ENCODE results near the gene DLG2.

DLG2 gene

GRCh38 chr11:84855508-84856245 lies 771.5 kb downstream of the DLG2 start:
- no peaks in the 10 kb centered on the region for H3K4me1 ChIP-seq (ENCODE audit: insufficient read depth, low read length, severe bottlenecking)
- no peak overlapping the region for H3K4me2 ChIP-seq (ENCODE audit: low read length)
- no peaks in the 10 kb centered on the region for H4K20me1 ChIP-seq (ENCODE audit: insufficient read depth, low read length)
- H2AFZ ChIP-seq (ENCODE audit: low read length), result no peak overlapping the region
- no peaks in the 10 kb centered on the region for H3K36me3 ChIP-seq (ENCODE audit: insufficient read depth, low read length)
- H3F3A ChIP-seq (ENCODE audit: insufficient read depth, low read length), result no peaks in the 10 kb centered on the region
- H3K4me3 ChIP-seq (ENCODE audit: low read depth, low read length, poor library complexity, severe bottlenecking), result no peak overlapping the region
- TF ChIP-seq EZH2 (IDR thresholded peaks at IDR 0.05; ENCODE audit: borderline replicate concordance, low read length) (no peak), CTCF (IDR thresholded peaks at IDR 0.05; ENCODE audit: low read length) (no peak)
- H3K27ac ChIP-seq (ENCODE audit: low read depth, low read length, poor library complexity, severe bottlenecking), result no peak overlapping the region
- H3K27me3 ChIP-seq (ENCODE audit: insufficient read depth, low read length), result no peaks in the 10 kb centered on the region
- H3K79me2 ChIP-seq (ENCODE audit: insufficient read depth, low read length), result no peaks in the 10 kb centered on the region
- no peaks in the 10 kb centered on the region for H3K9me2 ChIP-seq (ENCODE audit: low read depth, low read length)
- H3K9ac ChIP-seq (ENCODE audit: low read length), result no peak overlapping the region
- no peaks in the 10 kb centered on the region for H3K9me3 ChIP-seq (ENCODE audit: low read length)

- Histone ChIP-seq H3K9ac (ENCODE audit: low read length) (no peak overlapping the region), H3K4me1 (ENCODE audit: insufficient read depth, low read length, severe bottlenecking) (no peaks in the 10 kb centered on the region), H3K79me2 (ENCODE audit: insufficient read depth, low read length) (no peaks in the 10 kb centered on the region), H3K4me2 (ENCODE audit: low read length) (no peak overlapping the region), H3K27ac (ENCODE audit: low read depth, low read length, poor library complexity, severe bottlenecking) (no peak overlapping the region), H3K36me3 (ENCODE audit: insufficient read depth, low read length) (no peaks in the 10 kb centered on the region), H3K4me3 (ENCODE audit: low read depth, low read length, poor library complexity, severe bottlenecking) (no peak overlapping the region), H3K9me3 (ENCODE audit: low read length) (no peaks in the 10 kb centered on the region), H3K9me2 (ENCODE audit: low read depth, low read length) (no peaks in the 10 kb centered on the region), H3F3A (ENCODE audit: insufficient read depth, low read length) (no peaks in the 10 kb centered on the region), H3K27me3 (ENCODE audit: insufficient read depth, low read length) (no peaks in the 10 kb centered on the region), H2AFZ (ENCODE audit: low read length) (no peak overlapping the region), H4K20me1 (ENCODE audit: insufficient read depth, low read length) (no peaks in the 10 kb centered on the region)
- no peak for TF ChIP-seq CTCF (IDR thresholded peaks at IDR 0.05; ENCODE audit: low read length)
Observed at GRCh38 chr11:84854498-84854880, 772.7 kb downstream of the DLG2 start.

- H3K9me3 ChIP-seq (ENCODE audit: low read length), result no peaks in the 10 kb centered on the region
Observed at GRCh38 chr11:84853841-84854497, 773.2 kb downstream of the DLG2 start.

More at GRCh38 chr11:84853841-84854497, 773.2 kb downstream of the DLG2 start:
- H3K9me2 ChIP-seq (ENCODE audit: low read depth, low read length), result no peaks in the 10 kb centered on the region
- no peaks in the 10 kb centered on the region for H3K27me3 ChIP-seq (ENCODE audit: insufficient read depth, low read length)
- H4K20me1 ChIP-seq (ENCODE audit: insufficient read depth, low read length), result no peaks in the 10 kb centered on the region
- H3F3A ChIP-seq (ENCODE audit: insufficient read depth, low read length), result no peaks in the 10 kb centered on the region
- no peak overlapping the region for H3K9ac ChIP-seq (ENCODE audit: low read length)
- H3K79me2 ChIP-seq (ENCODE audit: insufficient read depth, low read length), result no peaks in the 10 kb centered on the region
- no peak overlapping the region for H3K4me3 ChIP-seq (ENCODE audit: low read depth, low read length, poor library complexity, severe bottlenecking)
- H2AFZ ChIP-seq (ENCODE audit: low read length), result no peak overlapping the region
- TF ChIP-seq EZH2 (IDR thresholded peaks at IDR 0.05; ENCODE audit: borderline replicate concordance, low read length), result no peak
- TF ChIP-seq CTCF (IDR thresholded peaks at IDR 0.05; ENCODE audit: low read length), result no peak
- H3K4me1 ChIP-seq (ENCODE audit: insufficient read depth, low read length, severe bottlenecking), result no peaks in the 10 kb centered on the region
- H3K27ac ChIP-seq (ENCODE audit: low read depth, low read length, poor library complexity, severe bottlenecking), result no peak overlapping the region
- no peaks in the 10 kb centered on the region for H3K36me3 ChIP-seq (ENCODE audit: insufficient read depth, low read length)
- H3K4me2 ChIP-seq (ENCODE audit: low read length), result no peak overlapping the region

Measured in OCI-LY1 (cell line).